ENCODE measurements around the gene FBXW12.

DNA sequence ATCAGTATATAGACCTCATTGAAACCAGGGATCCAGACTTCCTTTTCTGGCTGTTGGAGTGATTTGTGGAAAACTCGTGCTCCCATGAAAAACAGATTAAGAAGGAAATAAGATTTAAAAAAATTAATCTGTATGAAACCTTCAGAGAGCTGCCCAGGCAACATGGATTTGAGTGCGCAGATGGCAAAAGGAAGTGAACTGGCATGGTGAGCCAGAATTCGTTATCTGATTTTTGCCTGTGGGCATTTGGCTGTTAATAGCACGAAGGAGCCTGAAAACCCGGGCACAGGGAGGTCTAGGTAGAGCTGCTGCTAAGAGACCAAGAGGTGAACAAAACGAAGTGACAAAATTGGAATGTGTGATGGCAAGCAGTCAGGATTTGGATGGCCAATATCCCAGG is 19.5 kb upstream of the FBXW12 start:
- TF ChIP-seq ZNF274 (IDR thresholded peaks at IDR 0.05; ENCODE audit: low read depth, low read length) (no peak), SUZ12 (IDR thresholded peaks at IDR 0.05; ENCODE audit: extremely low read depth, insufficient read depth, insufficient read length) (no peak)
